EH (cell line): ENCODE data around the gene CGNL1.
A peak's percentile ranks its signal among the peaks of the same experiment; 100 is the strongest.

Experiments
- DNase-seq: peaks from one replicate; pipeline ENCODE4 v3.0.0-alpha.2; 2015; ENCODE audit warnings: low read depth

CGNL1 gene

GRCh38 chr15:57375827-57376695 is at the start of gene CGNL1:
Gene CGNL1 (plus strand): TSS chr15:57376505. CDS start chr15:57438000, 61,495 bp downstream.
- peak; percentile 37 for DNase-seq

- peak; percentile 99 for DNase-seq
Measured at GRCh38 chr15:57327985-57328471, 48.3 kb upstream of the CGNL1 start.

- DNase-seq = no peak
Measured at GRCh38 chr15:57328479-57328878, 47.8 kb upstream of the CGNL1 start.

GRCh38 chr15:57328897-57329296 is 47.4 kb upstream of the CGNL1 start:
- no peak for DNase-seq

GRCh38 chr15:57329582-57330367 is 46.5 kb upstream of the CGNL1 start:
- peak; percentile 38 for DNase-seq

GRCh38 chr15:57330619-57331340 is 45.5 kb upstream of the CGNL1 start:
- DNase-seq = peak; percentile 81

- no peak for DNase-seq
Measured at GRCh38 chr15:57332326-57332725, 44.0 kb upstream of the CGNL1 start.

GRCh38 chr15:57333487-57333886 is 42.8 kb upstream of the CGNL1 start:
- DNase-seq = peak; percentile 51

- DNase-seq = peak; percentile 52
Measured at GRCh38 chr15:57334257-57334656, 42.0 kb upstream of the CGNL1 start.

- DNase-seq = no peak
Measured at GRCh38 chr15:57335293-57335715, 41.0 kb upstream of the CGNL1 start.

- DNase-seq = no peak
Measured at GRCh38 chr15:57335719-57336118, 40.6 kb upstream of the CGNL1 start.

- peak; percentile 78 for DNase-seq
Measured at GRCh38 chr15:57337868-57338411, 38.4 kb upstream of the CGNL1 start.

GRCh38 chr15:57339321-57339720 is 37.0 kb upstream of the CGNL1 start:
- DNase-seq = no peak

GRCh38 chr15:57340682-57341259 is 35.5 kb upstream of the CGNL1 start:
- peak; percentile 66 for DNase-seq

GRCh38 chr15:57343048-57343447 is 33.3 kb upstream of the CGNL1 start:
- DNase-seq = no peak

- DNase-seq = no peak
Measured at GRCh38 chr15:57343498-57343897, 32.8 kb upstream of the CGNL1 start.

- DNase-seq = no peak
Measured at GRCh38 chr15:57344282-57344681, 32.0 kb upstream of the CGNL1 start.

- DNase-seq = peak; percentile 28
Measured at GRCh38 chr15:57345584-57345983, 30.7 kb upstream of the CGNL1 start.

GRCh38 chr15:57348081-57348480 is 28.2 kb upstream of the CGNL1 start:
- DNase-seq = no peak

GRCh38 chr15:57352535-57353316 is 23.6 kb upstream of the CGNL1 start:
- no peak for DNase-seq
